A549 (cell line): Measurements from ENCODE around the gene MEGF6. TPM values are rescaled to one million over a fixed set of nuclear protein-coding genes. Genes with fewer than 3 reads are reported as not detected.

Experiments
- ATAC-seq, 2 experiments: fragments of 200-7000 bp in 1 of 2; fragments of >200 bp in 1 of 2; cut with Nextera tagmentation in 1 of 2; cut with Tn5 transposase in 1 of 2; 3 replicates each; pipeline versions ENCODE4 v1.8.0 to v1.9.1; 2018 to 2020; ENCODE audit warnings: mild to moderate bottlenecking in 1 of 2, moderate library complexity in 1 of 2
- CTCF ChIA-PET: fragments of 300-600 bp; sonication (Branson Sonifier 250); formaldehyde crosslinking; extraction: SDS; loops from one replicate; lab custom pipeline; 2021; ENCODE audit warnings: antibody characterized with exemption, inconsistent platforms; lab: Yijun Ruan, JAX
- POLR2A ChIA-PET: fragments of 350-600 bp; formaldehyde crosslinking; extraction: SDS; loops from one replicate; lab custom pipeline; 2021; ENCODE audit warnings: antibody characterized with exemption, inconsistent platforms; lab: Yijun Ruan, JAX
- DNase-seq, 2 experiments: peaks; one replicate each; pipeline versions ENCODE4 v3.0.0 to v3.0.0-alpha.2; 2011 to 2016; ENCODE audit warnings: low read depth in 1 of 2, low spot score in 1 of 2
- FAIRE-seq: peaks from 2 replicates; lab custom pipeline; 2011; peaks lifted over from hg19 to GRCh38; lab: Jason Lieb, UNC
- H3K27ac ChIP-seq, 2 experiments: fragments of >200 bp; sonication (Bioruptor Twin); formaldehyde crosslinking; 3 replicates each; pipeline ENCODE4 v1.5.1; 2016 to 2017
- H3K4me1 ChIP-seq: fragments of >200 bp; sonication (Bioruptor Twin); formaldehyde crosslinking; 3 replicates; pipeline ENCODE4 v1.6.1; 2016
- H3K4me2 ChIP-seq: fragments of >200 bp; sonication (Bioruptor Twin); formaldehyde crosslinking; 3 replicates; pipeline ENCODE4 v1.6.1; 2016
- H3K4me3 ChIP-seq: fragments of >200 bp; sonication (Bioruptor Twin); formaldehyde crosslinking; 3 replicates; pipeline ENCODE4 v1.5.1; 2016
- H3K9me3 ChIP-seq: fragments of >200 bp; sonication (Bioruptor Twin); formaldehyde crosslinking; 3 replicates; pipeline ENCODE4 v1.6.1; 2016
- CBX8 ChIP-seq: fragments of 200-600 bp; sonication (generic); IDR thresholded peaks from 2 replicates; pipeline ENCODE4 v1.6.1; 2016
- CTCF ChIP-seq: fragments of >200 bp; sonication (Bioruptor Twin); formaldehyde crosslinking; IDR thresholded peaks from 3 replicates; pipeline ENCODE4 v1.5.1; 2016
- EHF ChIP-seq: fragments of 250-450 bp; sonication (Bioruptor Pico); IDR thresholded peaks from 2 replicates; pipeline ENCODE4 v1.5.0; 2020; ENCODE audit warnings: mild to moderate bottlenecking
- ELK1 ChIP-seq: fragments of 150-350 bp; IDR thresholded peaks from 2 replicates; pipeline ENCODE4 v1.6.1; 2014; ENCODE audit warnings: low read depth, mild to moderate bottlenecking, low read length
- FOSL2 ChIP-seq, 2 experiments: fragments of 450-650 bp in 1 of 2; fragments of >200 bp in 1 of 2; sonication (Bioruptor Twin) in 1 of 2; formaldehyde crosslinking; IDR thresholded peaks; 2 replicates each; pipeline versions ENCODE4 v1.5.0 to v1.6.1; 2016 to 2020; ENCODE audit warnings: mild to moderate bottlenecking in 1 of 2, moderate library complexity in 1 of 2
- GATA3 ChIP-seq: IDR thresholded peaks from 2 replicates; pipeline ENCODE4 v1.6.1; 2012; ENCODE audit warnings: borderline replicate concordance
- HES2 ChIP-seq: fragments of >200 bp; sonication (Bioruptor Twin); formaldehyde crosslinking; IDR thresholded peaks from 2 replicates; pipeline ENCODE4 v1.6.1; 2016
- KDM1A ChIP-seq: fragments of 200-600 bp; sonication (generic); IDR thresholded peaks from 2 replicates; pipeline ENCODE4 v1.6.1; 2016; ENCODE audit warnings: low read depth, mild to moderate bottlenecking
- NR3C1 ChIP-seq: fragments of >200 bp; sonication (Bioruptor Twin); formaldehyde crosslinking; IDR thresholded peaks from 3 replicates; pipeline ENCODE4 v1.6.1; 2017
- REST ChIP-seq: fragments of 200-600 bp; sonication (generic); IDR thresholded peaks from 2 replicates; pipeline ENCODE4 v1.6.1; 2016; ENCODE audit warnings: antibody characterized with exemption, mild to moderate bottlenecking, moderate library complexity
- WGBS: methylation state at CpG from one replicate; pipeline ENCODE4 v1.1.6; 2017; ENCODE audit errors: missing lambda C conversion rate; 5-methylcytosine and 5-hydroxymethylcytosine counted together
- polyA plus RNA-seq, 4 experiments: library from polyadenylated mRNA; depleted of rRNA in 3 of 4; stranded (reverse); fragments of >200 nt; fragmentation: RNase III in 1 of 4; extraction: RNeasy Plus Mini Kit Qiagen cat#74134 plus additional on column Dnase treatment in 1 of 4; gene quantifications; 2 replicates in 3 of 4; 3 replicates in 1 of 4; pipeline ENCODE4 v1.2.3, GENCODE V29; 2011 to 2017
- TF ChIP-seq, protein P1 (sequence below): IDR thresholded peaks from 2 replicates; pipeline ENCODE4 v1.6.1; 2012
- TF ChIP-seq, protein P2 (sequence below): IDR thresholded peaks from 2 replicates; pipeline ENCODE4 v1.6.1; 2012; ENCODE audit warnings: low read depth, borderline replicate concordance

MEGF6 gene
- polyA plus RNA-seq, 2 of the 4 experiments (the other 2 are of a cell fraction) = 0.66 to 13.7 TPM

GRCh38 chr1:3502641-3503524 lies 108.4 kb downstream of the MEGF6 start:
- Histone ChIP-seq H3K4me1 (peaks cover 21% of the 10 kb centered on the region), H3K4me2 (no peak overlapping the region), H3K4me3 (no peak overlapping the region), H3K27ac (peak overlapping the region in 1 of 2 experiments; percentile 93; a peak in 4 of 6 replicates), H3K9me3 (no peaks in the 10 kb centered on the region)
- ChIA-PET POLR2A (no interaction called here), CTCF (interaction anchor here (1.2 to 4.0 kb wide), 5 partner anchors 11 to 116 kb away, joined by 3 to 13 read pairs (median 5); no protein-coding TSS in a partner anchor)
- FAIRE-seq = no peak
- no peak for ATAC-seq
- no peak for DNase-seq
- 78% methylated on average over 10 of the region's 22 CpGs for WGBS
- TF ChIP-seq CTCF = no peak
- TF ChIP-seq HES2 = no peak
- TF ChIP-seq EHF (CRISPR knock-in tag) = no peak
- TF ChIP-seq CBX8 = no peak
- TF ChIP-seq, protein P1, sequence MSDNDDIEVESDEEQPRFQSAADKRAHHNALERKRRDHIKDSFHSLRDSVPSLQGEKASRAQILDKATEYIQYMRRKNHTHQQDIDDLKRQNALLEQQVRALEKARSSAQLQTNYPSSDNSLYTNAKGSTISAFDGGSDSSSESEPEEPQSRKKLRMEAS = no peak

DNA sequence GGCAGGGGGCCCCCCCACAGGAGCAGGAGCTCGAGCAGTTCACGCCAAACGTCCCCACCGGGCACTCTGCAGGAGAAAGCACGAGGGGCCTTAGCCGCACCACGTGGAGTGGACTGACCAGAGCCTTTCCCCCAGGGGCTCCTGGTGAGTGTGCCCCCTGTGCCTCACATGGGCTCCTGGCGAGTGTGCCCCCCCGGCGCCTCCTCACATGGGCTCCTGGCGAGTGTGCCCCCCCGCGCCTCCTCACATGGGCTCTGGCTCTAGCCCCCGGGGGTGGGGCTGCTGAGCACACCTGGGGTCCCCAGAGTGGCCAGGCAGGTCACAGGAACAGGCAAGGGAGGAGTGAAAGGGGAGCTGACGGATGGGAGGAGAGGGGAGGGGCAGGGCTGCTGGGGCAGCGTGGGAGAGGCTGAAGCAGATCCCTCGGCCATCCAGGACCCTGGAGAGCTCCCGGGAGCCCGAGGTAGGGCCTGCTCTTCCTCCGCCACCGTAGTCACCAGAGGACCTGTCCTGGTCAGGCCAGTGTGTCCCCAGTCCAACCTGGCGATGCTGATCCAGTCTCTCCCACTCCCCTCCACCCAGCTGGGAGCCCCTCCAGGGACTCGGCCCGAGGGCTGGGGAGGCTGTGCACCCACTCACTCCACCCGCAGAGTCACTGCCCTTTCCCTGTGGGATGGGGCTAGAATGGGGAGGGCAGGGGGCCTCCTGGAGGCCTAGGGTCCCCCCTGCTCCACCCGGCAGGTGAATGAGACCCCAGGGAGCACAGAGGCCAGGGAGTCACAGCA lies 109.3 kb downstream of the MEGF6 start:
- H3K4me2 ChIP-seq = no peak overlapping the region
- WGBS = 71% methylated on average over 15 of the region's 26 CpGs
- ATAC-seq (peak; percentile 45 to 69), FAIRE-seq (no peak), DNase-seq (peak; percentile 21 to 51)
- H3K4me3 ChIP-seq = no peak overlapping the region
- no peak overlapping the region for H3K27ac ChIP-seq
- peaks cover 21% of the 10 kb centered on the region for H3K4me1 ChIP-seq
- TF ChIP-seq ELK1 = no peak
- no peak for TF ChIP-seq KDM1A
- TF ChIP-seq, protein P2, sequence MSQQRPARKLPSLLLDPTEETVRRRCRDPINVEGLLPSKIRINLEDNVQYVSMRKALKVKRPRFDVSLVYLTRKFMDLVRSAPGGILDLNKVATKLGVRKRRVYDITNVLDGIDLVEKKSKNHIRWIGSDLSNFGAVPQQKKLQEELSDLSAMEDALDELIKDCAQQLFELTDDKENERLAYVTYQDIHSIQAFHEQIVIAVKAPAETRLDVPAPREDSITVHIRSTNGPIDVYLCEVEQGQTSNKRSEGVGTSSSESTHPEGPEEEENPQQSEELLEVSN = no peak
- no peak for TF ChIP-seq FOSL2 (IDR thresholded peaks at IDR 0.05)
- TF ChIP-seq FOSL2 (CRISPR knock-in tag; IDR thresholded peaks at IDR 0.05) = no peak
- no peak for TF ChIP-seq NR3C1
- TF ChIP-seq REST = peak; percentile 86
- no peak for TF ChIP-seq GATA3
- H3K9me3 ChIP-seq = no peaks in the 10 kb centered on the region
- POLR2A ChIA-PET = no interaction called here
- CTCF ChIA-PET = interaction anchor here (1.0 to 1.5 kb wide), 5 partner anchors 10 to 117 kb away, joined by 3 to 5 read pairs (median 4); no protein-coding TSS in a partner anchor
